Measurements from ENCODE around the gene PRR30. TPM values are rescaled to one million over a fixed set of nuclear protein-coding genes. Genes with fewer than 3 reads are reported as not detected.

PRR30 gene
- total and polyA plus RNA-seq, 10 of the 15 experiments (the other 5 are each of a cell fraction or from before 2014, with no cell fraction given) = not detected

GRCh38 chr2:27145682-27146081 is 6.5 kb upstream of the PRR30 start:
- H3K4me3 ChIP-seq = no peak overlapping the region
- ChIA-PET RAD21 (ENCODE audit: unreplicated experiment) (no interaction called here), SMC1A (ENCODE audit: uncharacterized antibody, unreplicated experiment) (interaction anchor here (0.7 kb wide), 1 partner anchor 12 kb away, joined by 3 read pairs; no protein-coding TSS in a partner anchor), CTCF (interaction anchor here (1.4 to 1.9 kb wide), 2 partner anchors 12 to 46 kb away, joined by 3 to 5 read pairs; partner anchors contain the start of gene PREB), POLR2A (no interaction called here)
- intact Hi-C loops (cut with micrococcal nuclease; ENCODE audit: unreplicated experiment) = no loop called here
- H3K4me2 ChIP-seq (ENCODE audit: control insufficient read depth, insufficient read depth) = no peak overlapping the region
- no peaks in the 10 kb centered on the region for H3K36me3 ChIP-seq (ENCODE audit: control insufficient read depth in 2 of 2, insufficient read depth in 2 of 2, low read length in 1 of 2)
- DNase-seq (ENCODE audit: low read depth, low spot score) (no peak), ATAC-seq (no peak), FAIRE-seq (peak; percentile 41)
- H3K27me3 ChIP-seq (replicated peaks in 1 of 2; ENCODE audit: control insufficient read depth in 2 of 2, insufficient read depth in 2 of 2, low read length in 1 of 2) = no peaks in the 10 kb centered on the region; a peak in 2 of 4 replicates
- no peak overlapping the region for H3K9ac ChIP-seq (ENCODE audit: control insufficient read depth, insufficient read depth, low read length)
- no peaks in the 10 kb centered on the region; the same call in 2 of the 3 replicates for H3K9me3 ChIP-seq (replicated peaks; ENCODE audit: control insufficient read depth, insufficient read depth, low read length)
- no peak for TF ChIP-seq MYC (IDR thresholded peaks at IDR 0.05; ENCODE audit: insufficient read depth, insufficient read length, insufficient replicate concordance, low read length, severe bottlenecking)
- no peak for TF ChIP-seq ESRRA (IDR thresholded peaks at IDR 0.05; ENCODE audit: low read length)
- no peak for TF ChIP-seq ZBTB4 (CRISPR knock-in tag; IDR thresholded peaks at IDR 0.05)
- no peaks in the 10 kb centered on the region for H3K4me1 ChIP-seq (ENCODE audit: control insufficient read depth, insufficient read depth, low read length)
- BruUV-seq (replicated peaks) = no TSS peak
- no peaks in the 10 kb centered on the region for H3K79me2 ChIP-seq (ENCODE audit: control insufficient read depth, insufficient read depth, low read length)
- in situ Hi-C loops (cut with MboI) = no loop called here
- H4K20me1 ChIP-seq (ENCODE audit: control insufficient read depth, insufficient read depth) = no peaks in the 10 kb centered on the region
- no peak overlapping the region for H2AFZ ChIP-seq (ENCODE audit: control insufficient read depth, low read depth, low read length)
- WGBS (ENCODE audit: insufficient coverage, insufficient replicate concordance, low lambda C conversion rate, missing lambda C conversion rate) = 41% methylated on average over 2 of the region's 2 CpGs
- H3K27ac ChIP-seq (ENCODE audit: control insufficient read depth, insufficient read depth) = no peak overlapping the region

GRCh38 chr2:27143285-27143684 is 4.1 kb upstream of the PRR30 start:
- ChIA-PET SMC1A (ENCODE audit: uncharacterized antibody, unreplicated experiment) (no interaction called here), RAD21 (ENCODE audit: unreplicated experiment) (no interaction called here), POLR2A (no interaction called here), CTCF (no interaction called here)
- no peaks in the 10 kb centered on the region; the same call in 2 of the 3 replicates for H3K9me3 ChIP-seq (replicated peaks; ENCODE audit: control insufficient read depth, insufficient read depth, low read length)
- H3K4me1 ChIP-seq (ENCODE audit: control insufficient read depth, insufficient read depth, low read length) = no peaks in the 10 kb centered on the region
- no peaks in the 10 kb centered on the region for H3K79me2 ChIP-seq (ENCODE audit: control insufficient read depth, insufficient read depth, low read length)
- intact Hi-C loops (cut with micrococcal nuclease; ENCODE audit: unreplicated experiment) (no loop called here), in situ Hi-C loops (cut with MboI) (no loop called here)
- 63% methylated on average over 1 of the region's 1 CpG for WGBS (ENCODE audit: insufficient coverage, insufficient replicate concordance, low lambda C conversion rate, missing lambda C conversion rate)
- H3K4me3 ChIP-seq = no peak overlapping the region
- DNase-seq (ENCODE audit: low read depth, low spot score) = no peak
- no peak for ATAC-seq
- H3K27ac ChIP-seq (ENCODE audit: control insufficient read depth, insufficient read depth) = no peak overlapping the region
- no peaks in the 10 kb centered on the region for H3K36me3 ChIP-seq (ENCODE audit: control insufficient read depth in 2 of 2, insufficient read depth in 2 of 2, low read length in 1 of 2)
- no peaks in the 10 kb centered on the region; a peak in 2 of 4 replicates for H3K27me3 ChIP-seq (replicated peaks in 1 of 2; ENCODE audit: control insufficient read depth in 2 of 2, insufficient read depth in 2 of 2, low read length in 1 of 2)
- no peak overlapping the region for H2AFZ ChIP-seq (ENCODE audit: control insufficient read depth, low read depth, low read length)
- H3K9ac ChIP-seq (ENCODE audit: control insufficient read depth, insufficient read depth, low read length) = no peak overlapping the region
- H3K4me2 ChIP-seq (ENCODE audit: control insufficient read depth, insufficient read depth) = no peak overlapping the region
- FAIRE-seq = no peak
- BruUV-seq (replicated peaks) = no TSS peak
- H4K20me1 ChIP-seq (ENCODE audit: control insufficient read depth, insufficient read depth) = no peaks in the 10 kb centered on the region
- TF ChIP-seq NR2C1 (IDR thresholded peaks at IDR 0.05) (no peak), JUND (IDR thresholded peaks at IDR 0.05; ENCODE audit: low read depth, low read length) (no peak), ZBTB4 (CRISPR knock-in tag; IDR thresholded peaks at IDR 0.05) (no peak), ATF7 (IDR thresholded peaks at IDR 0.05; ENCODE audit: low read depth) (no peak), ZZZ3 (IDR thresholded peaks at IDR 0.05; ENCODE audit: control insufficient read depth, insufficient read length, low read depth) (no peak), IRF4 (IDR thresholded peaks at IDR 0.05; ENCODE audit: low read depth, low read length) (no peak), CBFB (IDR thresholded peaks at IDR 0.05; ENCODE audit: low read depth) (no peak)

Data from GM12878 (cell line).